GM21447 (cell line): ENCODE results near the gene RAB23.

Experiments used
- ATAC-seq: cut with Tn5 transposase; IDR thresholded peaks from one replicate; pipeline ENCODE4 v1.9.1; 2021; ENCODE audit not compliant: unreplicated experiment

RAB23 gene

DNA sequence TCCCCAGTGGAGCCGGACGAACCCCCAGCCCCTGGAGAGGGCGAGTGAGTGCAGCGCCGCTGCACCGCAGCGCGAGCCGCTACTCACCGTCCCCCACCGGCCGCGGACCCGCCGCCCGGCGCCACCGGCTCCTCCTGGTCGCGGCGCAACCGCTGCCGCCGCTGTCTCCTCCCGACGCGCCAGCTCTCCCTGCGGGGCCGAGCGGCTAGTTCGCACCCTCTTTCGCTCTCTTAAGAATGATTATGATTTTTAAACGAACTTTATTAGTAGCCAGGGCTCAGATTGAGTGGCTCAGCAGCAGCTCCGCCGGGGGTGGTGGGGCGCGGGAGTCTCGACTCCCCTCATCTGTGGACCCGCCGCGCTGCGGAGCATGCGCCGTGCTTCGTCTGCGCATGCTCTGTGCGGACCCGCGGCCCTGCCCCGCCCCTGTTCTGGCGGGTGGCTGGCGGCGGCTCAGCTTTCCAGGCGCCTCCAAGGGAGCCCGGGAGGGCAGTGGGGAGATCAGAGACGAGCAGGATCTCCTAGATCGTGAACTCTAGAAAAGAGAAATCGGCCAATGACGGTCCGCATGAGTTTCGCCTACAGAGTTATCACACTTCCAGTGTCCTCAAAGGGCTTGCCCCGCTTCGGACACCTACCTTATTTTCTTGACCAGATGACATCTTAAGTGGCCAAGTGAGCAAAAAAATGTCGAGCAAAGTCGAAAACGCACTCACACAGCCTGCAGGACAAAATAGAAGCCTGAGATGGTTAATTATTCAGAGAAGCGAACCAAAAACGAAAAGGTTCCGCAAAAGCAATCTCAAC lies at the start of gene RAB23:
RAB23 (minus strand) TSS at position 372 of the 807 bp plus-strand sequence. CDS start 11,927 bp downstream, outside the sequence.
- ATAC-seq, result peak; percentile 79

DNA sequence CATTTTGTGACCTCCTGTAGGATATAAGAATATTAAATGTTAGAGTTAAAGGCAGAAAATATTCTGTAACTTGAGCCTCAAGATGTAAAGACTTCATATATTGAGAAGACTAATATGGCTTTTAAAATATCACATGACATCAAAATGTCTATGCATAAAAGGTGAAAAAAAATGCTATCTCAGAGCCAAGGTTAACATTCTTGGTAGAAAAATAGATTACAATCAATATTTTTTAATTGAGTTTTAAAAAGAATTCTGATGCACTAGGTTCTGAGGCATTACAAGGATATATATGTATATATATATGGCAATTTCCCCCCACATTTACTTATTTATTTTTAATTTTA lies 46.2 kb upstream of the RAB23 start:
- no peak for ATAC-seq

DNA sequence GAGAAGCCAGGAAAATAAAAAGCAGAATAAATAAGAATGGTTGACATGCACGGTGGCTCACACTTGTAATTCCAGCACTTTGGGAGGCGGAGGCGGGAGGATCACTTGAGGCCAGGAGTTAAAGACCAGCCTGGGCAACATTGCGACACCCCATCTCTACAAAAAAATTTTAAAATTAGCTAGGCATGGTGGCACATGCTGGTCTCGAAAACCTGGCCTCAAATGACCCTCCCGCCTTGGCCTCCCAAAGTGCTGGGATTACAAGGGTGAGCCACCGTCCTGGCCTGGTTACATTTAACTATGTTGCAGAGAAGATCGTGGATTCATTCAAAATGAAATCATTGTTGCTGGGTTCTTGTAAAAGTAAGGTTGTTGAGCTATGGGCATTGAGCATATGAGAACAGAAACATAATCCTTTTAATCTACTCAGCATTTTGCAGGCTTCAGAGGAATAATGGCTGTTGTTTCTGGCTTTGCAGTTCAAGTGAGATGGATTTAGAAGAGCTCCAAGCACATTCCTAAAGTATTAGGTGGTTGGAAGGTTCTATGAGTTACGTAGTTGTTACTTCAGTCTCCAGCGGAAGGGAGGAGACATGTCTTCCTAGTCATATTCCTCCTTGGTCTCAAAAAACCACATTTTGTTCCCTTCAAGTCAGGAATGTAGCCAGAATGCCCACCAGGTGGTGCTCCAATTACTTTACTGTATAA lies 45.6 kb upstream of the RAB23 start:
- no peak for ATAC-seq

DNA sequence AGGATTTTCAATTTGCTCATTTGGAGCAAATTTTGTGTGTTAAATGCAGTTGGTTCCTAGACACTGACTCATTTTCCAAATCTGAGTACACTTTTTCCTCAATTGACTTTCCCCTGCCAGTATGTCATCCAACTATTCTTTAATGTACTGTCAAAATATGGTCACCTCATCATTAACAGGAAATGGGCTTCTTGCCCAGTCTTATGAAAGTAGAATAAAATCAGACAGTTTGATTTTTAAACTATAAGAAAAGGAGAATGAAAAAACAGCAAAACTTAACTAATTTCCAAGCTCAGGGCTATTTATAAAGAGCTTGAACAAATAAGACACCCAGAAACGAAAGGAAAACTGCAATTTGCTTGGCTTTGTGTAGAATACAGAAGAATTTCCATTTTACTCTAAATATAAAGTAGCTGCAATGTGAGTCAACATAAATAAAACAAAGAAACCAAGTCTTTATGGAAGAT lies 43.7 kb upstream of the RAB23 start:
- ATAC-seq, result no peak

DNA sequence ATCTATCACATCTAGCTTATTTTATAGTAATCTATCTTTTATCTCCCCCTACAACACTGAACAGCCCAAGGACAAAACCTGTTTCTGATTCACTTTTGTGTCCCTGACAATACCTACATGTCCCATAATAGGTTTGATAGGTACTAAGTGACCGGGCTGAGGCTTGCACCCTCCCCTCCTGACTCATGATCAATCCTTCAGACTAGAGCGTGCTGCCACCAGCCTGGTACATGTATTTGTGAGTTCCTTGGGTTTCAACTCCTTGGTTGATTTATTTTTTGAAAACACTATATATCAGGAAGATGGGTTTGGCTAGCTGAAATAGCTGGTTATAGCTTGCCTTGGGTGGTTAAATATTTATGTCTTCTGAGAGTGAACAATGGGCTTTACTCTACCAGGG lies 41.6 kb upstream of the RAB23 start:
- ATAC-seq, result no peak

DNA sequence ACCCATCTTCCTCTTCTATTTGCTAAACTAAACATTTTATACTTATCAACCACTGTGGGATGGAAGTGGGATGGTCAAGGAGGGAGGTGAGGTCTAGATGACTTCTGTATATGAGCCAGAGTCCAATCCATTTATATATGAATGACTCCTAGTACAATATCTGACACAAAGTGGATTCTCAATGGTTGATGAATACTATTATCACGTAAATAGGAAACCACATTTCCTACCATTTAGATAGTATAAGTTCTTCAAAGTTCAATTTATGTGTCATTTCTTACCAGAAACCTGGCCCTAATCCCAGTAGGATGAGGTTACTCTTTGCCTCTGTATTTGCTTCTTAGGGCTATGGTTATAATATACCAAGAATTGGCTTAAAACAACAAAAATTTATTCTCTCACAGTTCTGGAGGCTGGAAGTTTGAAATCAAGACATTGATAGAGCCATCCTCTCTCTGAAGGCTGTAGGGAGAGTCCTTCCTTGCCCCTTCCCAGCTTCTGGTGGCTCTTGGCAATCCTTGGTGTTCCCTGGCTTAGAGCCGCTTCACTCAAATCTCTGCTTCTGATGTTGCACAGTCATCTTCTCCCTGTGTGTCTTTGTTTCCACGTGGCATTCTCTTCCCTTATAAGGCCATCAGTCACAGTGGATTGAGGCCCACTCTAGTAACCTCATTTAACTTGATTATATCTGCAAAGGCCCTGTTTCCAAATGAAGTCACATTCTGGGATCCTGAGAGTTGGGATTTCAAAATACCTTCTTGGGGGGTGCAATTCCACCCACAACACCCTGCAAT lies 41.0 kb upstream of the RAB23 start:
- ATAC-seq, result no peak

DNA sequence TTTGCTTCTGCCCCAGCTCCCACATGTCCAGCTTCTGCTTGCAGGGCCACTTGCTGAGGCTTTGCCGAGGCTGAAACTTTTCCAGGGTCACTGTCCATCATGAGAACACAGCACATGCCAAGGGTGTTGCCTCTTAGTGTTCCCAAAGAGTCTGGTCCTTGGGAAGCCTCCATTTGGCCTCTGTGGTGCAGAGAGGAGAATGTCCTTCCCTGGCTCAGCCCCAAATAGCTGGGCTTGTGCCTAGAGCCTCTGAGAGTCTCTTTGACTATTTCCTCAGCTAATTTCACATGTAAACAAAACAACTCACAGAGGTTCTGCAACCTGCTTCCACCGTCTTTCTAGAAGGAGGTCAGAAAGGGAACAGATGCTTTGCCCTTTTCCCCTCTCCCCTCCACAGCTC lies 40.4 kb upstream of the RAB23 start:
- ATAC-seq, result no peak

DNA sequence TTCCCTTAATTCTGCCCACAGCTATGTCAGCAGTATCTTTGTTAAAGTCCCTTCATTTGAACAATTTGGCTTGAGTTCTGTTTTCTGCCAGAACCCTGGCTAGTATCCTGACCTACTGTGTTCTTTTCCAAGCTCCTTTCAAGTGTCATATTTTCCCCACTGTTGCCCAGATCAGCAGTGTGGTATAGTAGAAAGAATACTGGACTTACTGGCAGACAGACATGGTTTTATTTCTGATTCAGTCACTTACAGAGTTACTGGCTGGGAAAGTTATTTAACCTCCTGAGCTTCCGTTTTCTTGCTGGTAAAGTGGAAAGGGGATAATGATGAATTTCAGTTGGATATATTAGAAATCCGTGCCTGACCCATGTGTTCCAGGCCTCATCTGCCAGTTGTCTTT lies 39.8 kb upstream of the RAB23 start:
- no peak for ATAC-seq

DNA sequence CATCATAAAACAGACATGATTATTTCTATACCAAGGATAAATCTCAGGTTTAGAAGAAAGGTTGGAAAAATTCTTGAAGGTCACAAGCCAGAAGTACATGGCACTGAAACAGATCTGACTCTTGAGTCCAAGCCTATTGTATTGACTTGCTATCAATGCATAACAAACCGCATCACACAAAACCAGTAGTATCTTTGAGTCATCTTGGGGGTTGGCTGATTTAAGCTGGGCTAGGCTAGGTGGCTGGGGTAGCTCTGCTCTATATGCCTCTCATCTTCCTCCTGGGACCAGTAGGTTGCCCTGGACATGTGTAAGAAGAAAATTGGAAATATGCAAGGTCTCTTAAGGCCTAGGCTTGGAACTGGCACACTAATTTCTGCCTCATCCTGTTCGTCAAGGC lies 37.0 kb upstream of the RAB23 start:
- ATAC-seq, result no peak

DNA sequence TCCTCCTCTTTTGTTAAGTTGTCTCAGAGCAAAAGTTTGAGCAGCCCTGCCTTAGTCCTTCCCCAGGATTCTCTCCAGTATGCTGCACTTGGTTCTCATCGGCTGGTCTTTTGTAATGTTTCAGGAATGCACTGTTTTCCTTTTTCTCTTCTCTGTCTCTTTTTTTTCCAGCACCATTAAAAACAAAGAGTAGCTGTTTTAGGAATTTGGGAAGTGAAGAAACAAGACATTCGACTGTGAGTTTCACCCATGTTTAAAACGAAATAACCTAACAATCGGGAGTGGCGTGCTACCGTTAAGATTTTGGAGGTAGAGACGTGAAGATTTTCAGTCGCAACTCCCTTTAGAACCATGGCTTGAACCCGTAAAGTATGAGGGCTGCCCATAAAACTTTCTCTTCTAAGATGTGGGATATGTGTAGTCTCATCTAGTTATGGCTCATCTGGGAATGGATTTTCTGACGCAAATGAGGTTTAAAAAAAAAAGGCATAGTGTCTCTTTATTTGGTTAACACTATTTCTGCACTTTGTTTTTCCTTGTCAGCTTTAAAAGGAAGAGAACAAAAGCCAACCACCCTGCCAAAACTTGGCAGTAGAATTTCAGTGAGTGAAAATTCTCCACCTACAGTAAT lies 35.9 kb upstream of the RAB23 start:
- ATAC-seq, result no peak

DNA sequence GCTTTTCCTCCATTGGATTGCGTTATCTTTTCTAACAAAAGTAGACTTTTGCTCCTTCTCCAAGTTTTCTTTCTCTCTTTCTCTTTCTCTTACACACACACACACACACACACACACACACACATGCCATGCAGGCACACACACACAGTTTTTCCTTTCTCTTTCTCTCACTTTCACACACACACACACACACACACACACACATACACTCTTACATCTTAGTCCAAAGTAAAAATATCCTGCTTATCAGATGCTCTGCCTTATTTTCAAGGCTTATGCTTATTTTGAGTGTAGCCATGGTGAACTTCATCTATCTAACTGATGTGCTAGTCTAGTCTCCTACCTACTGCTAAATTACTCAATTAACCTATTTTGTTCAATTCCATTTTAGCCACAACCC lies 34.4 kb upstream of the RAB23 start:
- ATAC-seq, result no peak

DNA sequence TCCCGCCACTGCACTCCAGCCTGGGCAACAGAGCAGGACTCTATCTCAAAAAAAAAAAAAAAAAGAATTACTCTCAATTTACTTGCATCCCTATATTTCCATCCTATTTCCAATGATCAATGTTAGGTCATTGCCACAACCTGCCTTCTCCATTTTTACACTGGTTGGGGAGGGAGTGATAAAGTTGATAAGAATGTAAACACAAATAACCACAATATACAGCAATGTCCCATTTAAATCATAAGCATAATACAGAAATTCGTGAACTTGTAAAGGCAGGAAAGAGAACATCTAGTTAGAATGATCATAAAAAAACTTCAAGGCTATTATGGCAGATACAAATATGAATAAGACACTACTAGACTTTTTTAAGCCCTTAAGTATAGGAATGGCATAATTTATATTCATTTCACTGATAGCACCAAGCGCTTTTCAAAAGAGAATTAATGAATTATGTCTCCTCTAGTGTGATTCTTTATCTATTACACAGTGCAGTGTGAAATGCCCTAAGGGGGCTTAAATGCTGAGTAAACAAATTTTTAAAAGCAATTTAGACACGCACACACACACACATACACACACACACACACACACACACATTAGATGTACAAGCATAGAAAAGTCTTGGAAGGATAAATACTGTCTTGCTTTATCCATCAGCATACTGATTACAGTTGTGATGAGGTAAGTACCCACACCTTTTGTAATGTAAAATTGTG lies 33.5 kb upstream of the RAB23 start:
- no peak for ATAC-seq

DNA sequence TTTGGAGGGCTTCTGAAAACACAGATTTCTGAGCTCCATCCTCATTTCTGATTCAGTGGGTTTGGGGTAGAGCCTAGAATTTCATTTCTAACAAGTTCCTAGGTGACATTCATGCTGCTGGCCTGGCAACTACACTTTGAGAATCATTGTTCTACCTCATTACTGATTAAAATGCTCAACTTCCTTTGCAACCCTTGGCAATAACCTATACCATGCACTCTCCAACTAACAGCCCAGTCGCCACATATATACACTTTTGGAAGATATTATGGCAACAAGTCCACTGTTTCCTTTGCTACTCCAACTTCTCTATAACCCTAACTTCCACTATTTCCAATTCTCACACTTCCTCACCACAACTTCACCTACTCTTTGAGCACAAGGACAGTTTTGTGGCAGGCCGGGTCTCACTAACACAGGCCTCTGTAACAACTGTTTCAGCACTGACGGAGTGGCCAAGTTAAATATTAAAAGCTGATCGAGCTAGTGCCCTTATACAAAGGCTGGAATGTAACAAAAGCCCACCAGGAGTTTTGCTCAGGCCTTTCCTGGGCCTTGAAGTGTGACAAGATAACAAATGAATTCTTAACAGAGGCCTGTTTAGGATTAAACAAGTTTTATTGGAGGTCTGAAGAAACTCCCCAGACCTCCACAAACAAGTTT lies 32.1 kb upstream of the RAB23 start:
- no peak for ATAC-seq

DNA sequence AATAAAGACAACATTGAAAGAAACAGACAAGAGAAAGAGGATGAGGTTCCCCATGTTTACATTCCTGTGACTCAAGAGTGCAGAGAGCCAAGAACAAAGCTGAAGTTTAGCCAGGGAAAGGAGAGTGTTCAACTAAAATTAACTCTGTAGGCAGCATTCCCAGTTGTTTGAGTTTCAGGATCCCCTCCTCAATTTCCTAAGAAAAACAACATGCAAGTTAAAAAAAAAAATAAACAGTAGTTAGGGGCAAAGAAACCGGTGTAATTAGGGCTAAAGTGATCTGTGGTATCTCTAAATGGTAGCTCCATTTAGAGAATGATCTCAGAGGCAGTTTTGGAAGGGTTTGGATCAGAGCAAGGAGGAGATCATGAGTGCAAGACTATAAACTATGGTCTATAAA lies 30.9 kb upstream of the RAB23 start:
- ATAC-seq, result no peak

DNA sequence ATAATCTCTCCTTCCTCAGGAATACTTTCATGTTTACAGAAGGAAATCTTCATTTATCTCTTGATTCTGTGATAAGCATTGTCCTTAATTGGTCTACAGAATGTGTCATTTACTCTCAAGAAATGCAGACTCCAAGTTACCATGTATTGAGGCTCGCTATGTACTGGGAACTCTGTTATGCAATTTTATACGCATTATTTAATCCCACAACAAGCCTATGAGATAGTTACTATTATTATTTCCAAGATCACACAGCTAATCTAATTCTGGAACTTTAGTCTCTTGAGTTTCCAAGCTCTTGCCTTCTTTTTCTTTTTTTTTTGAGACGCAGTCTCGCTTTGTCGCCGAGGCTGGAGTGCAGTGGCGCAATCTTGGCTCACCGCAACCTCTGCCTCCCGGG lies 30.0 kb upstream of the RAB23 start:
- no peak for ATAC-seq

DNA sequence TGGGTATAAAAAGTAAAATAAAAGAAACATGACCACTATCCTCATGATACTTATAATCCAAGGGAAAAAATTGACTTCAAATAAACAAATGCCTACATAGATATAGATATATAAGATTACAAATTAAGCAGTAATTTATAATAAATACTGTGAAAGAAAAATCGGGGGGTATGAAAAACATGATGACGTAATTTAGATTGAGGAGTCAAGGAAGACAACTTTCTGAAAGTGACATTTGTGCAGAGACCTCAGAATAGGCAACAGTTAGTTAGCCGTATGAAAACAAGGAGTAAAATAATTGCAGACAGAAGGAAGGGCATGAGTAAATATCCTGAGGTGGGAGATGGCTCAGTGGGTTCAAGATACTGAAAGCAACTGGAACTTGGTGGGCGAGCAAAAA lies 28.2 kb upstream of the RAB23 start:
- no peak for ATAC-seq

DNA sequence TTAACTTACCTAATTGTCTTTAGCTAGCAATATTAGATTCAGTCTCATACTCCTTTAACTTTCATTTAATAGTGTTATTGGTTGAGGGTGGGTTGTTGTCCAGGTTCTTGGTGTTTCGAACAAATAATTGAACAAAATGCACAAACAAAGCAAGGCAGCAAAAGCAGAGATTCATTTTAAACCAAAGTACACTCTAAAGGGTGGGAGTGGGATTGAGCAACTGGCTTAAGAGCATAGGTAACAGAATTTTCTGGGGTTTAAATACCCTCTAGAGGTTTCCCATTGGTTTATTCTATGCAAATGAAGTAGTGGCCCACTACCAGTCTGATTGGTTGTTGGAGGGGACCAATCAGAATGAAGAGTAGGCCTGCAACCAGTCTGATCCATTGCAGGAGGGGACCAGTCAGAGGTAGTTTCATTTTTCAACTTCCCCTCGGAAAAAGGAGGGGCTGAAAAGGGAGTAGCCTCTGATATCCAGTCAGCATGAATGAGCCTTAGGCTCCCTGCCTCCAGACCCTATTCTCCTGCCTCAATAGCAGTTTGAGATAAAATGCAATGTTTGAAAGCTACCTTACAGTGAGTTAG lies 26.3 kb upstream of the RAB23 start:
- no peak for ATAC-seq

DNA sequence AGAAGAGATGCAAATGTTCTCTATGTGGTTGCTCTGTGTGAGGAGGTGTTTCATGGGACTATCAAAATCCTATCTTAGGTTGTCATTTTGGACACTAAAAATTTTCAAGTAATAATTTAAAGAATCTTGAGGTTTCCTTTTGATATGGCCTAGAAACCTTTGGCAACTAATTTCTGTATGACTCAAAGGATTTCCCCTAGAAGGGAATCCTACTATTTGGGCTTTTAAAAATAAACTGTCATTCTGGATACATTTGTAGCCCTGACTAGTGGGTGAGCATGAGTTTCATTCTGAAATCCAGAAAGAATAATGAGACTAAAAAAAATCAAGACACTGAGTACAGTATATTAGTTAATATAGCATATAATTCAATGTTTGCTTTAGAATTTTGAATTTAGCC lies 25.5 kb upstream of the RAB23 start:
- no peak for ATAC-seq

DNA sequence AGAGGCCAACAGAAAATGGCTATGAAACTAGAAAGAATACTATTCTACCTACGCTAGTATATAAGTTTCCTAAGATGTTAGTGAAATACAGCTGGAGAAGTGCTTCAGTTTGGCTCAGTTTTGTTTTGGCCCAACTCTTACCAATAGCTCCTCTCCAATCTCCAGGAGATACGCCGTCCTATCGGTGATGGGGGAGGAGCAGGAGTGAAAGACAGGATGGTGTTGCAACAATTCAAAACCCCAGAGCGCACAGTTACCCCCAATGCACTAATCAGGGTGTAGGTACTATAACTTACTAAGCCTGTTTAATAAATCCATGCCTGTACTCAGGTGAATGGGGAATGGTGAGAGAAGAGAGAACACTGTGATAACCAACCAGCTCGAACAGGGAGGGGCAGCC lies 24.2 kb upstream of the RAB23 start:
- ATAC-seq, result no peak

DNA sequence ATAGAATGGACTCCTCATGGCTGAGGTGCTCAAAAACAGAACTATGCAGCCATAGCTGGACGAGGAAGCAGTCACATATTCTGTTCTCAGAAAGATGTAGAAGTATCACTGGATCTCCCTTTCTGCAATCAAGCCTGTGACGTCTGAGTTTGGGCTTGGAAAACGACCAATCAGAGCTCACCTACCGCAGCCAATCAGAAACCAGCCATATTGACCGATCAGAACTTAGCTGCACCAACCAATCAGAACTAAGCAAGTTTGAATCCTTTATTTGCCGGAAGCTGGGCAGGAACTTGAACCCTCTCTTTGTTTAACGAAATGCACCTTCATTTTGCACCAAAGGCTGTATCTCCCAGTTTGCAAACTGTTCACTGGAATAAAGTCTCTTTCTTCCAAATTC lies 21.8 kb upstream of the RAB23 start:
- ATAC-seq, result no peak
